ENCODE measurements around the gene GLDC.

GLDC gene

GRCh38 chr9:6641961-6642360 lies 3.6 kb downstream of the GLDC start:
- H3K4me1 ChIP-seq (ENCODE audit: low read length), result peaks cover 4% of the 10 kb centered on the region
- H2AFZ ChIP-seq (ENCODE audit: low read depth, low read length), result no peak overlapping the region
- H3K4me2 ChIP-seq (ENCODE audit: low read length), result no peak overlapping the region
- no peaks in the 10 kb centered on the region for H3K79me2 ChIP-seq (ENCODE audit: low read length)
- no peaks in the 10 kb centered on the region for H4K20me1 ChIP-seq (ENCODE audit: insufficient read depth, low read length)
- peaks cover 41% of the 10 kb centered on the region for H3K27me3 ChIP-seq (ENCODE audit: low read depth, low read length)
- H3K9ac ChIP-seq (ENCODE audit: low read length), result no peak overlapping the region
- no peak overlapping the region for H3K27ac ChIP-seq (ENCODE audit: low read length)
- H3K4me3 ChIP-seq (ENCODE audit: low read length), result no peak overlapping the region
- no peak for TF ChIP-seq CTCF (IDR thresholded peaks at IDR 0.05; ENCODE audit: low read depth, low read length)
- no peak for TF ChIP-seq EZH2phosphoT487 (IDR thresholded peaks at IDR 0.05; ENCODE audit: low read depth)
- H3K36me3 ChIP-seq (replicated peaks; ENCODE audit: low read depth, low read length), result no peaks in the 10 kb centered on the region
- H3K9me3 ChIP-seq (ENCODE audit: insufficient read depth, low read length), result no peaks in the 10 kb centered on the region

- Histone ChIP-seq H3K79me2 (ENCODE audit: low read length) (no peaks in the 10 kb centered on the region), H4K20me1 (ENCODE audit: insufficient read depth, low read length) (no peaks in the 10 kb centered on the region), H3K4me3 (ENCODE audit: low read length) (no peak overlapping the region), H3K27me3 (ENCODE audit: low read depth, low read length) (peaks cover 40% of the 10 kb centered on the region), H3K9ac (ENCODE audit: low read length) (no peak overlapping the region), H3K4me1 (ENCODE audit: low read length) (no peaks in the 10 kb centered on the region; the same call in 1 of the 2 replicates), H3K9me3 (ENCODE audit: insufficient read depth, low read length) (no peaks in the 10 kb centered on the region), H3K27ac (ENCODE audit: low read length) (no peak overlapping the region), H2AFZ (ENCODE audit: low read depth, low read length) (no peak overlapping the region), H3K4me2 (ENCODE audit: low read length) (no peak overlapping the region), H3K36me3 (replicated peaks; ENCODE audit: low read depth, low read length) (no peaks in the 10 kb centered on the region)
- TF ChIP-seq CTCF (IDR thresholded peaks at IDR 0.05; ENCODE audit: low read depth, low read length), result no peak
- TF ChIP-seq EZH2phosphoT487 (IDR thresholded peaks at IDR 0.05; ENCODE audit: low read depth), result no peak
These were observed 4.0 kb downstream of the GLDC start for GRCh38 chr9:6641561-6641960.

- TF ChIP-seq EZH2phosphoT487 (IDR thresholded peaks at IDR 0.05; ENCODE audit: low read depth), result no peak
- no peak for TF ChIP-seq CTCF (IDR thresholded peaks at IDR 0.05; ENCODE audit: low read depth, low read length)
These were observed 4.5 kb downstream of the GLDC start for GRCh38 chr9:6641056-6641455.

GRCh38 chr9:6640268-6641051 lies 5.1 kb downstream of the GLDC start:
- no peak for TF ChIP-seq EZH2phosphoT487 (IDR thresholded peaks at IDR 0.05; ENCODE audit: low read depth)
- no peak for TF ChIP-seq CTCF (IDR thresholded peaks at IDR 0.05; ENCODE audit: low read depth, low read length)
- Histone ChIP-seq H3K36me3 (replicated peaks; ENCODE audit: low read depth, low read length) (no peaks in the 10 kb centered on the region), H3K4me2 (ENCODE audit: low read length) (no peak overlapping the region), H4K20me1 (ENCODE audit: insufficient read depth, low read length) (no peaks in the 10 kb centered on the region), H3K79me2 (ENCODE audit: low read length) (no peaks in the 10 kb centered on the region), H2AFZ (ENCODE audit: low read depth, low read length) (no peak overlapping the region), H3K9ac (ENCODE audit: low read length) (no peak overlapping the region), H3K27me3 (ENCODE audit: low read depth, low read length) (peaks cover 35% of the 10 kb centered on the region), H3K9me3 (ENCODE audit: insufficient read depth, low read length) (no peaks in the 10 kb centered on the region), H3K4me3 (ENCODE audit: low read length) (no peak overlapping the region), H3K27ac (ENCODE audit: low read length) (no peak overlapping the region), H3K4me1 (ENCODE audit: low read length) (no peaks in the 10 kb centered on the region)

More at GRCh38 chr9:6641056-6641455, 4.5 kb downstream of the GLDC start:
- no peak overlapping the region for H3K4me2 ChIP-seq (ENCODE audit: low read length)
- peaks cover 40% of the 10 kb centered on the region for H3K27me3 ChIP-seq (ENCODE audit: low read depth, low read length)
- H3K4me1 ChIP-seq (ENCODE audit: low read length), result no peaks in the 10 kb centered on the region
- H3K9ac ChIP-seq (ENCODE audit: low read length), result no peak overlapping the region
- H3K36me3 ChIP-seq (replicated peaks; ENCODE audit: low read depth, low read length), result no peaks in the 10 kb centered on the region
- no peak overlapping the region for H3K27ac ChIP-seq (ENCODE audit: low read length)
- H3K4me3 ChIP-seq (ENCODE audit: low read length), result no peak overlapping the region
- H4K20me1 ChIP-seq (ENCODE audit: insufficient read depth, low read length), result no peaks in the 10 kb centered on the region
- H2AFZ ChIP-seq (ENCODE audit: low read depth, low read length), result no peak overlapping the region
- no peaks in the 10 kb centered on the region for H3K9me3 ChIP-seq (ENCODE audit: insufficient read depth, low read length)
- no peaks in the 10 kb centered on the region for H3K79me2 ChIP-seq (ENCODE audit: low read length)

Measured in OCI-LY3 (cell line).